Ovary (tissue), 9 donors: ENCODE results near the gene TTC9. TPM values are rescaled to one million over a fixed set of nuclear protein-coding genes. Genes with fewer than 3 reads are reported as not detected.

Source experiments
- DNase-seq, 5 donors: peaks; one replicate each; pipeline ENCODE4 v3.0.0-alpha.2; 2019 to 2020
- H3K27ac ChIP-seq, 2 donors: fragments of 200-600 bp; one replicate each; pipeline versions ENCODE4 v1.5.1 to v1.8.0; 2019 to 2022
- H3K27me3 ChIP-seq: fragments of 200-600 bp; one replicate; pipeline ENCODE4 v1.8.0; 2022
- H3K36me3 ChIP-seq: fragments of 200-600 bp; sonication (generic); one replicate; pipeline ENCODE4 v1.5.1; 2019
- H3K4me1 ChIP-seq: one replicate; pipeline ENCODE4 v1.8.1; 2013; ENCODE audit warnings: mild to moderate bottlenecking, moderate library complexity; ENCODE audit not compliant: insufficient read depth
- H3K4me3 ChIP-seq: fragments of 200-600 bp; sonication (generic); one replicate; pipeline ENCODE4 v1.5.1; 2017
- H3K9me3 ChIP-seq, 2 donors: fragments of 200-600 bp in 1 of 2; sonication (generic) in 1 of 2; one replicate each; pipeline versions ENCODE4 v1.5.1 to v1.8.1; 2013 to 2019; ENCODE audit warnings: mild to moderate bottlenecking in 1 of 2, moderate library complexity in 1 of 2
- EP300 ChIP-seq: sonication (generic); formaldehyde crosslinking; IDR thresholded peaks from one replicate; pipeline ENCODE4 v1.6.1; 2017; ENCODE audit warnings: antibody characterized with exemption
- POLR2A ChIP-seq: fragments of 450-650 bp; IDR thresholded peaks from one replicate; pipeline ENCODE4 v1.6.1; 2017; ENCODE audit warnings: antibody characterized with exemption, mild to moderate bottlenecking, moderate library complexity
- WGBS, 3 donors: extraction: QIAGEN DNeasy Blood & Tissue Kit in 1 of 3; methylation state at CpG; one replicate each; pipeline versions ENCODE4 v1.1.5 to v1.1.7; 2013 to 2017; 5-methylcytosine and 5-hydroxymethylcytosine counted together
- intact Hi-C, 4 donors: fragments of 100-400 bp; cut with DNase I; formaldehyde crosslinking; loops; one replicate each; pipeline versions ENCODE4 v1.11.0 to v1.15.1; 2022 to 2023
- polyA plus RNA-seq, 2 donors: library from polyadenylated mRNA; stranded (reverse); fragments of 200-250 nt in 1 of 2; fragments of 350-450 nt in 1 of 2; fragmentation: Illumina TruSeq in 1 of 2; extraction: RNeasy Lipid Tissue Mini Kit (QIAGEN cat#74804) in 1 of 2; gene quantifications; one replicate each; pipeline ENCODE4 v1.2.3, GENCODE V29; 2013 to 2014
- total RNA-seq, 7 donors: library from RNA; depleted of rRNA in 2 of 7; stranded (reverse); fragments of >200 nt in 2 of 7; fragmentation: NEBNext Ultra II Directional in 3 of 7; extraction: Animal tissue kit (Norgen Biotek cat#: 25700) in 3 of 7; gene quantifications; one replicate each; pipeline versions ENCODE4 v1.1.0 to v1.2.4, GENCODE V29; 2016 to 2023
- TF ChIP-seq, protein P1 (sequence below), 3 donors: fragments of 450-650 bp in 2 of 3; fragments of 200-600 bp in 1 of 3; IDR thresholded peaks; one replicate each; pipeline versions ENCODE4 v1.5.1 to v1.8.0; 2016 to 2022; ENCODE audit warnings: antibody characterized with exemption in 3 of 3, mild to moderate bottlenecking in 1 of 3
- donor health status: DM: no; HTN: no; CAD: no; lungs with moderate emphysema.
- donor health status: DM: no; HTN: no; CAD: no.
- donor health status: Bipolar disorder and iron deficiency.
- donor health status: DM: yes; HTN: yes; CAD: no.
- donor health status: DM: no; HTN: no; CAD: no.
- donor health status: DM: yes; HTN: yes; CAD: no.

TTC9 gene
- total and polyA plus RNA-seq, 9 donors = 0.05 to 7.1 (median 0.64) TPM

DNA sequence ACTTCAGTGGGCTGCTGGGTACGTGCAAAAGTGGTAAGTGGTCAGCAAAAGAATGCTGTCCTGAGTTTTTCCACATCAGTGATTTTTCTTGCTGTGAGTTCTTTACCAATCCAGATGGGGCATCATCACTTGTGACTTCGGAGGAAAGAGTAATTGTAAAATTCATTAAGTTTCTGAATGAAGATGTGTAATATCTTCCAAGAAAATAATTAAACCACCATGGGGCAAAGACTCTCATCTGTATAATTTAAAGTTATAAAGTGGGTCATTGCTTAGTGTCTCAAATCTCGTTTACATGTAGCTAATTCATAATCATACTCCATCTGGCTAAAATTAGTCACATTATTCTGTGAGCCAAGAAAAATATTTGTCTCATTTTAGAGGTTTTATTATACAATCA is 30.5 kb upstream of the TTC9 start:
- no peaks in the 10 kb centered on the region for H3K27me3 ChIP-seq
- WGBS, 3 donors = 51 to 56% (median 51%) methylated on average over 3 of the region's 3 CpGs
- DNase-seq = no peak
- intact Hi-C loops = no loop called here
- H3K4me3 ChIP-seq = no peak overlapping the region
- TF ChIP-seq POLR2A (no peak), EP300 (no peak)
- TF ChIP-seq, protein P1, sequence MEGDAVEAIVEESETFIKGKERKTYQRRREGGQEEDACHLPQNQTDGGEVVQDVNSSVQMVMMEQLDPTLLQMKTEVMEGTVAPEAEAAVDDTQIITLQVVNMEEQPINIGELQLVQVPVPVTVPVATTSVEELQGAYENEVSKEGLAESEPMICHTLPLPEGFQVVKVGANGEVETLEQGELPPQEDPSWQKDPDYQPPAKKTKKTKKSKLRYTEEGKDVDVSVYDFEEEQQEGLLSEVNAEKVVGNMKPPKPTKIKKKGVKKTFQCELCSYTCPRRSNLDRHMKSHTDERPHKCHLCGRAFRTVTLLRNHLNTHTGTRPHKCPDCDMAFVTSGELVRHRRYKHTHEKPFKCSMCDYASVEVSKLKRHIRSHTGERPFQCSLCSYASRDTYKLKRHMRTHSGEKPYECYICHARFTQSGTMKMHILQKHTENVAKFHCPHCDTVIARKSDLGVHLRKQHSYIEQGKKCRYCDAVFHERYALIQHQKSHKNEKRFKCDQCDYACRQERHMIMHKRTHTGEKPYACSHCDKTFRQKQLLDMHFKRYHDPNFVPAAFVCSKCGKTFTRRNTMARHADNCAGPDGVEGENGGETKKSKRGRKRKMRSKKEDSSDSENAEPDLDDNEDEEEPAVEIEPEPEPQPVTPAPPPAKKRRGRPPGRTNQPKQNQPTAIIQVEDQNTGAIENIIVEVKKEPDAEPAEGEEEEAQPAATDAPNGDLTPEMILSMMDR (IDR thresholded peaks at IDR 0.05) = no peak
- H3K27ac ChIP-seq = no peak overlapping the region
- H3K36me3 ChIP-seq = no peaks in the 10 kb centered on the region
- no peaks in the 10 kb centered on the region for H3K9me3 ChIP-seq
- H3K4me1 ChIP-seq = no peaks in the 10 kb centered on the region

DNA sequence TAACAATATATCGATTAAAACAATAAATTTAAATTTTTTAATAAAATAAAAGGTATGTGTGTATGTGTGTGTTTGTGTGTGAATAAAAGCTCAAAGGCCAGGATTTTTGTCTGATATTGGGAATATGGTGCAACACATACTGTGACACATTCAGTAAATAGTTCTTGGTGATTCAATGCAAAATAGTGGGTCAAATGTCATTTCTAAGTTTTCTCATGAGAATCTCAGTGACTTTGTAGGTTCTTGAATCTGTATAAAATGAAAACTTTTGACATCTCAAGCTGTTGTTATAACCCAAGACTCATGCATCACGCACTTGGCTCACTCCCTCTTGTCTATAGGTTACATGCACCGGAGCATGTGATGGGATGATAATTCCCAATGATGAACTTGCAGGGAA is 25.1 kb upstream of the TTC9 start:
- no peaks in the 10 kb centered on the region for H3K27me3 ChIP-seq
- WGBS, 3 donors = 85 to 92% (median 91%) methylated on average over 3 of the region's 3 CpGs
- H3K4me3 ChIP-seq = no peak overlapping the region
- no peaks in the 10 kb centered on the region for H3K36me3 ChIP-seq
- TF ChIP-seq EP300 (no peak), POLR2A (no peak)
- no peak overlapping the region for H3K27ac ChIP-seq
- H3K9me3 ChIP-seq = no peaks in the 10 kb centered on the region
- no peak for DNase-seq
- no peaks in the 10 kb centered on the region for H3K4me1 ChIP-seq
- intact Hi-C loops = no loop called here

DNA sequence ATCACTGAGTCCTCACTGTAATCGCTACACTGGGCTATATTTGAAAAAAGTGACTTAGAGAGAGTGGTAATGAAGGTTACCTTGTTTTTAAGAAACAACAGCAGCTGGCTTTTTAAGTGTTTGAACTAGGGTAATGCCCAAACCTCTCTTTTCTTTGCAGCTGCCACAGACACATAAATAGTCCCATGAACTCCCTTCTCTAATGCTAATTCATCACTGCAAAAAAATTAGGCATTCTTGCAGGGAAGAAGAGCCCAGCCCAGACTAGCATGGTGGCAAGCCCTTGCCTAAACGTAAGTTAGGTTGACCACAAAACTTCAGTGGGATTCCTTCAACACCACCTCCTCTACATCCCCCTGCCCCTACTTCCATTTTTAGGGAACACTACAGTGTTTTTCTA is 23.4 kb upstream of the TTC9 start:
- Histone ChIP-seq H3K4me3 (no peak overlapping the region), H3K4me1 (no peaks in the 10 kb centered on the region), H3K27ac (no peak overlapping the region), H3K27me3 (no peaks in the 10 kb centered on the region), H3K36me3 (no peaks in the 10 kb centered on the region), H3K9me3 (no peaks in the 10 kb centered on the region)
- intact Hi-C loops = no loop called here
- DNase-seq = no peak
- 43 to 74% (median 54%) methylated on average over 2 of the region's 2 CpGs for WGBS, 3 donors
- TF ChIP-seq, protein P1 (IDR thresholded peaks at IDR 0.05) = no peak
- TF ChIP-seq POLR2A (no peak), EP300 (no peak)

DNA sequence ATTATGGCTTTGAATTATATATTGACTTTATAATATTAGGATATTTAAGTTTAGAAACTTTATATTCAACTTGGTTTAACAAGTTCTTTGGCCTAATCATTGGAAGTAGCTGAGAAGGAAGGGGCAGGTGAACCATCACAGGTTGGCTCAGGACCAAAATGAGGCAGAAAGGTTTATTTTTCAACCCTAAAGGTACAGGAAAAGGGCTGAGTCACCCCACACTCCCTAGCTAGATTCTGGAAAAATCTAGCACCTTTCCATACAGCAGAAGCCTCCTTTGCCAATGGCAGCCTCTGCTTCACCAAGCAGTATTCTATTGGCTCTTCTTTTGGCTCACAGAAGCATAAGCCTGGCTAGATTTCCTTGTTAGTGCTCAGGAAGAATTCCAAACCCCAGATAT is 22.0 kb upstream of the TTC9 start:
- Histone ChIP-seq H3K27ac (no peak overlapping the region), H3K4me3 (no peak overlapping the region), H3K36me3 (no peaks in the 10 kb centered on the region), H3K27me3 (no peaks in the 10 kb centered on the region), H3K9me3 (no peaks in the 10 kb centered on the region), H3K4me1 (no peaks in the 10 kb centered on the region)
- no peak for DNase-seq
- no peak for TF ChIP-seq POLR2A
- TF ChIP-seq, protein P1 (IDR thresholded peaks at IDR 0.05) = no peak
- no peak for TF ChIP-seq EP300
- intact Hi-C loops = no loop called here

DNA sequence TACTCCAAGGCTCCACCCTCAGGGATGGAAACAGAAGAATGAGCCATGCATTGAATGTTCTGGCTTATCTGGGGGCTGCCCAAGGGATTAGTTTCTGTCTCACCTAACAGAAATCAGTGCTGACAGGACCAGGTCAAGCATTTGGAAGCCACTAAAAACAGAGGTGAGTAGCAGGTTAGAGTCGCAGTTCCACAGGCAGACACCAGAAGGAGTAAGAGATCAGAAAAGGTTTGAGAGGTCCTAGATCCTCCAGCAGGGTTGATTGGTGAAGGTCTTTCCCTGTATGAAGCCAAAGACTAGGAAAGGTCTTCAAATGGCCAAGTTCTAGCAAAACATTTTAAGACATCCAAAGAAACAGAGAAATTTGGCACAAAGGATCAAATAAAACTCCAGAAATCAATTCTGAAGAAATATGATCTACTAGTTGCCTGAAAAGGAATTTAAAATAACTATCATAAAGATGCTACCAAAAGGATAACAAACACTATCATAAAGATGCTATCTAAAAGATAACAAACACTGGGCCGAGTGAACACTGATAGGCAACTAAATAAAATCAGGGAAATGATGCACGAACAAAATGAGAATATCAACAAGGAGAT is 19.5 kb upstream of the TTC9 start:
- 26 to 34% (median 32%) methylated on average over 3 of the region's 3 CpGs for WGBS, 3 donors
- intact Hi-C loops = no loop called here
- Histone ChIP-seq H3K36me3 (no peaks in the 10 kb centered on the region), H3K27me3 (no peaks in the 10 kb centered on the region), H3K9me3 (no peaks in the 10 kb centered on the region), H3K4me1 (no peaks in the 10 kb centered on the region), H3K4me3 (no peak overlapping the region), H3K27ac (no peak overlapping the region)
- TF ChIP-seq POLR2A = no peak
- no peak for TF ChIP-seq EP300
- TF ChIP-seq, protein P1 (IDR thresholded peaks at IDR 0.05) = no peak
- no peak for DNase-seq
